ENCODE measurements around the gene LIN54. TPM values are rescaled to one million over a fixed set of nuclear protein-coding genes. Genes with fewer than 3 reads are reported as not detected.
"Not testable (repeated sequence)": the region's sequence is repeated elsewhere in the genome, so short reads cannot be mapped to it uniquely, and the experiment has no call there.

The LIN54 gene
- total and polyA plus RNA-seq, 12 donors = 1.5 to 9.4 (median 8.6) TPM

DNA sequence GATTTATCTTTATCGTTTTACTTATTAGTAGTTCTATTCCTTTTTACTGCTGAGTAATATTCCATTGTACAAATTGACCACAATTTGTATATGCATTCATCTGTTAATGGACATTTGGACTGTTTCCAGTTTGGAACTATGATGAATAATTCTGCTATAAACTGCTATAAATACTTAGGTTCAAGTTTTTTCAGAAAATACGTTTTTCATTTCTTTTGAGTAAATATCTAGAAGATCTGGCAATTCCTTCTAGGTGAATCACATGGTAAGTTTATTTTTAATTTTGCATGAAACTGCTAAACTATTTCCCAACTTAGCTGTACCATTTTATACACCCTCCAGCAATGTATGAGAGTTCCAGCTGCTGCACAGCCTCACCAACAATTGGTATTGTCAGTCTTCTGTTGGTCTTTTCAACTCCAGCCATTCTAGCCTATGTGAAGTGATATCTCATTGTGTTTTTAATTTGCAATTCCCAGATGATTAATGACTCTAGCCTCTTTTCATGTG is 22.2 kb downstream of the LIN54 start:
- no peak overlapping the region for H3K27ac ChIP-seq
- H3K27me3 ChIP-seq = no peaks in the 10 kb centered on the region
- TF ChIP-seq, protein P1, sequence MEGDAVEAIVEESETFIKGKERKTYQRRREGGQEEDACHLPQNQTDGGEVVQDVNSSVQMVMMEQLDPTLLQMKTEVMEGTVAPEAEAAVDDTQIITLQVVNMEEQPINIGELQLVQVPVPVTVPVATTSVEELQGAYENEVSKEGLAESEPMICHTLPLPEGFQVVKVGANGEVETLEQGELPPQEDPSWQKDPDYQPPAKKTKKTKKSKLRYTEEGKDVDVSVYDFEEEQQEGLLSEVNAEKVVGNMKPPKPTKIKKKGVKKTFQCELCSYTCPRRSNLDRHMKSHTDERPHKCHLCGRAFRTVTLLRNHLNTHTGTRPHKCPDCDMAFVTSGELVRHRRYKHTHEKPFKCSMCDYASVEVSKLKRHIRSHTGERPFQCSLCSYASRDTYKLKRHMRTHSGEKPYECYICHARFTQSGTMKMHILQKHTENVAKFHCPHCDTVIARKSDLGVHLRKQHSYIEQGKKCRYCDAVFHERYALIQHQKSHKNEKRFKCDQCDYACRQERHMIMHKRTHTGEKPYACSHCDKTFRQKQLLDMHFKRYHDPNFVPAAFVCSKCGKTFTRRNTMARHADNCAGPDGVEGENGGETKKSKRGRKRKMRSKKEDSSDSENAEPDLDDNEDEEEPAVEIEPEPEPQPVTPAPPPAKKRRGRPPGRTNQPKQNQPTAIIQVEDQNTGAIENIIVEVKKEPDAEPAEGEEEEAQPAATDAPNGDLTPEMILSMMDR (IDR thresholded peaks at IDR 0.05) = no peak
- H3K9me3 ChIP-seq = peaks cover 0 to 9% (median 0%) of the 10 kb centered on the region in 11 donors
- 88 to 89% methylated on average over 2 of the region's 2 CpGs for WGBS, 2 donors
- intact Hi-C loops (cut with DNase I) = no loop called here
- ATAC-seq (no peak), DNase-seq (no peak)
- no peak overlapping the region for H3K4me3 ChIP-seq
- peaks cover 0 to 13% (median 0%) of the 10 kb centered on the region in 9 donors for H3K36me3 ChIP-seq
- peaks cover 0 to 13% (median 0%) of the 10 kb centered on the region in 9 donors for H3K4me1 ChIP-seq

DNA sequence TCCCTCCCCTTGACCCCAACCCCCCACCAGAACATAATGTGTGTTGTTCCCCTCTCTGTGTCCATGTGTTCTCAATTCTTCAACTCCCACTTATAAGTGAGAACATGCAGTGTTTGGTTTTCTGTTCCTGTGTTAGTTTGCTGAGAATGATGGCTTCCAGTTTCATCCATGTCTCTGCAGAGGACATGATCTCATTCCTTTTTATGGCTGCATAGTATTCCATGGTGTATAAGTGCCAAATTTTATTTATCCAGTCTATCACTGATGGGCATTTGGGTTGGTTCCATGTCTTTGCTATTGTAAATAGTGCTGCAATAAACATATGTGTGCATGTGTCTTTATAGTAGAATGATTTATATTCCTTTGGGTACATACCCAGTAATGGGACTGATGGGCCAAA is 23.1 kb downstream of the LIN54 start:
- DNase-seq; H3K27ac ChIP-seq; H3K27me3 ChIP-seq; H3K4me3 ChIP-seq; intact Hi-C loops (cut with DNase I); H3K9me3 ChIP-seq; ATAC-seq: not testable (repeated sequence)
- Histone ChIP-seq H3K4me1 (peaks cover 0 to 13% (median 0%) of the 10 kb centered on the region in 9 donors), H3K36me3 (peaks cover 0 to 19% (median 0%) of the 10 kb centered on the region in 9 donors)

DNA sequence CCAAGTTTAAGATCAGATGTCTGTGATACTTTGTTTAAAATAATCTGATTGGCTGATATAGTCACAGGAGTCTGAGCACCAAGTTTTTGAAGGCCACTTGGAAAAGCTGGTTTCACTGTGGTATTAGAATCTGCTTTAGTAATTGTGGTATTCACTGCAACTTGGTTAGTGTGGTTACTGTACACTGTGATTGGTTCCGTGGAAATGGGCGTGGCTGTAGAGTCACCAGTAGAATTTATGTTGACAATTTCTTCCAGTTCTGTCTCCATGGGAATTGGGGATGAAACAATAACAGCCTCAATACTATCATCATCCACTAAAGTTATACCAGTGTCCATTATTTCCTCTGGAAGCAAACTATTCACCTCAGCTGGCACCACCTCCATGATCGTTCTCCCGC is 26.2 kb downstream of the LIN54 start:
- DNase-seq = no peak
- Histone ChIP-seq H3K27ac (no peak overlapping the region), H3K4me3 (no peak overlapping the region), H3K9me3 (peaks cover 0 to 9% (median 0%) of the 10 kb centered on the region in 11 donors), H3K4me1 (peaks cover 0 to 6% (median 0%) of the 10 kb centered on the region in 9 donors), H3K27me3 (no peaks in the 10 kb centered on the region), H3K36me3 (peaks cover 0 to 28% (median 0%) of the 10 kb centered on the region in 9 donors)
- TF ChIP-seq, protein P1 (IDR thresholded peaks at IDR 0.05) = no peak
- intact Hi-C loops (cut with DNase I) = no loop called here
- no peak for ATAC-seq
- WGBS, 2 donors = 98% methylated on average over 4 of the region's 4 CpGs

DNA sequence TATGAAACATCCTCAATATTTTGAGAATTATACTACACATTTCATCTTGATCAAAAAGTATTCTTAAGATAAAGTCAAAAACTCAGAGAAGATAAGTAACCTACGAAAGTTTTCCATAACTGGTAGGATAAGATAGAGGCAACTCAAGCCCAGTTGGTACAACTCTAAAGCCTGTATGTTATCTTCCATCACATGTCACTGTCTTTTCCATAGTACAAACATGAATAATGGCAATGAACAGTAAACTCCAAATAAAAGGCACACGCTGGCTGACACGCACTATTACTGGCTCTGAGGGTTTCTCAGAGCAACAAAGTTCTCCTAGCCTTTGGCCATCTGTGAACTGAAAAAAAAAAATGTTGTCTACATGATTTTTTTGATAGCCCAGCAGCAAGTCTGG is 27.2 kb downstream of the LIN54 start:
- WGBS, 2 donors = 92 to 96% methylated on average over 3 of the region's 3 CpGs
- ATAC-seq = no peak

DNA sequence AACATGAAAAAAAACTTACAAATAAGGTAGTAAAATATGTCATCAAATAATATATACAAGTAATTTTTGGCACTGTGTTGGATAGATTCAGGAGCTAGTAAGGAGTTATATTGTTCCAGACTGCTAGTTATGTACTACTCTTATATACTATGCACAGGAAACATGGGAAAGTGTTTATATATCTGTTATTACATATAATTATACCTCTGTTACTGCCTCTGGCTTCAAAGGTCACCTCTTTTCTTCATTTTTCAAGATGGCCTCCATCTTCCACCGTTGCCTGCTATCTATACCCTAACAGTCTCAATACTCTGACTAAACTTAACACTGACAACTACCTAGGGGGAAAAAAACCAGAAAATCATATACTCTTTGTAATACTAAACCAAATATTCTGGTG is 29.5 kb downstream of the LIN54 start:
- ATAC-seq (no peak), DNase-seq (no peak)
- Histone ChIP-seq H3K9me3 (no peaks in the 10 kb centered on the region), H3K27ac (no peak overlapping the region), H3K36me3 (peaks cover 0 to 50% (median 6%) of the 10 kb centered on the region in 9 donors), H3K4me3 (no peak overlapping the region), H3K27me3 (no peaks in the 10 kb centered on the region), H3K4me1 (no peaks in the 10 kb centered on the region)
- intact Hi-C loops (cut with DNase I) = no loop called here
- TF ChIP-seq, protein P1 (IDR thresholded peaks at IDR 0.05) = no peak
- 88 to 89% methylated on average over 1 of the region's 1 CpG for WGBS, 2 donors

More for the DNA sequence above, 27.2 kb downstream of the LIN54 start:
- Histone ChIP-seq H3K9me3 (peaks cover 0 to 9% (median 0%) of the 10 kb centered on the region in 11 donors), H3K36me3 (peaks cover 0 to 32% (median 3%) of the 10 kb centered on the region in 9 donors), H3K4me3 (no peak overlapping the region), H3K27me3 (no peaks in the 10 kb centered on the region), H3K27ac (no peak overlapping the region), H3K4me1 (no peaks in the 10 kb centered on the region)
- intact Hi-C loops (cut with DNase I) = no loop called here
- no peak for DNase-seq
- TF ChIP-seq, protein P1 (IDR thresholded peaks at IDR 0.05) = no peak

Measured in heart right ventricle (tissue), 16 donors.